IPS-NIHi7 (cell line): ENCODE data around the gene EHMT2.
A peak's percentile ranks its signal among the peaks of the same experiment; 100 is the strongest.

Experiments used
- DNase-seq: peaks from one replicate; pipeline ENCODE4 v3.0.0; 2012; ENCODE audit warnings: mixed read lengths; ENCODE audit errors: extremely low spot score

EHMT2 gene

GRCh38 chr6:31889331-31889972 is 8.0 kb downstream of the EHMT2 start:
- peak; percentile 7 for DNase-seq

- peak; percentile 71 for DNase-seq
Measured at GRCh38 chr6:31888276-31889258, 8.9 kb downstream of the EHMT2 start.

- no peak for DNase-seq
Measured at GRCh38 chr6:31887173-31888007, 10.1 kb downstream of the EHMT2 start.

GRCh38 chr6:31886541-31886991 is 10.9 kb downstream of the EHMT2 start:
- no peak for DNase-seq

- no peak for DNase-seq
Measured at GRCh38 chr6:31884528-31885035, 12.9 kb downstream of the EHMT2 start.

GRCh38 chr6:31883676-31884075 is 13.8 kb downstream of the EHMT2 start:
- DNase-seq: no peak

GRCh38 chr6:31882344-31882743 is 15.2 kb downstream of the EHMT2 start:
- no peak for DNase-seq

- DNase-seq: no peak
Measured at GRCh38 chr6:31881136-31881859, 16.2 kb downstream of the EHMT2 start.

- no peak for DNase-seq
Measured at GRCh38 chr6:31880616-31881015, 16.9 kb downstream of the EHMT2 start.

- no peak for DNase-seq
Measured at GRCh38 chr6:31879901-31880300, 17.6 kb downstream of the EHMT2 start.

GRCh38 chr6:31879143-31879542 is 18.4 kb downstream of the EHMT2 start:
- no peak for DNase-seq

- DNase-seq: peak; percentile 74
Measured at GRCh38 chr6:31878726-31879125, 18.8 kb downstream of the EHMT2 start, which contains the start of gene SLC44A4. Gene SLC44A4 (minus strand): TSS chr6:31878997. CDS start chr6:31878980, 17 bp downstream.

- no peak for DNase-seq
Measured at GRCh38 chr6:31878222-31878621, 19.3 kb downstream of the EHMT2 start.

GRCh38 chr6:31877651-31878161 is 19.8 kb downstream of the EHMT2 start:
- no peak for DNase-seq

GRCh38 chr6:31877125-31877650 is 20.3 kb downstream of the EHMT2 start:
- no peak for DNase-seq

- DNase-seq: no peak
Measured at GRCh38 chr6:31876357-31876756, 21.1 kb downstream of the EHMT2 start.

GRCh38 chr6:31875877-31876276 is 21.6 kb downstream of the EHMT2 start:
- DNase-seq: no peak

GRCh38 chr6:31874836-31875572 is 22.5 kb downstream of the EHMT2 start:
- no peak for DNase-seq

GRCh38 chr6:31874084-31874670 is 23.3 kb downstream of the EHMT2 start:
- DNase-seq: no peak
